Activated CD8-positive, alpha-beta memory T cell treated with anti-CD3 and anti-CD28 coated beads, Interleukin-2, amount 50 U/mL, for 1 hour (primary cell): Measurements from ENCODE around the gene NEURL1B.

Experiments used
- DNase-seq: peaks from one replicate; pipeline ENCODE4 v3.0.0-alpha.2; 2020; ENCODE audit errors: extremely low read depth

The NEURL1B gene

DNA sequence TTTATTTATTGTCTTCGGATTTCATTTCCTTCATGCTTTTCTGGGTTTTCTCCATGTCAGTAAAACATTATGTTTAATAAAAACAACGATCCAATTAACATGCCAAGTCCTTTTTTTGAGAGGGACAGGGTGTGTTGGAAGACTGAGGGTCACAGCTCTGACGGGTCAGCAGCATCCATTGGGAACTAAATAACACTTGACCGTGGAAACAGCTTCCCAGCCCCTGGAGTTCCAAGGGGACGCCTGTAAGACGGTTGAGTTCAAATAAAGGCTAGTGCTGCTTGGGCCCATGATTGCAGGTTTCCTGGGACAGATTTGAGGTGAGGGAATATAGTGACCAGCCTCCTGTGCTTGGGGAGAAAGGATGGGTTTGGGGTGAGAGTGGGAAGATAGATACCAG lies 30.4 kb upstream of the NEURL1B start:
- DNase-seq = no peak

DNA sequence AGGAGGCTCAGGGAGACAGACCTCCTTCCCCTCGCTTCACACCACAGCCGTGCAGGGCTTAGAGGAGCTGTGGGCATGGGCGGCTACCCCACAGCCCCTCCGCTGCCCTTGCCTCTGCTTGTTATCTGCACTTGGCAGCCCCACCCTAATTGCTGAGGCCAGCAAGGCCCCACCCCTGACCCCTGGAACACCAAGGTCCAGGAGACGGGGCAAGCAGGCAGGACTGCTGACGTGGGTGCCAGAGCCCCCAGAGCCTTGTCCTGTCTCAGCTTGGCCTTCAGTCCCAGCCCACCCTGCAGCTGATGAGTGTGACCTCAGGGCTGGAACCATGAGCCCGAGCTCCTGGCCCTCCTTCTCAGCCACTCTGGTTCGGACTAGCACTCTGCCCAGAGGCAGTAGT lies 29.1 kb upstream of the NEURL1B start:
- DNase-seq = no peak

DNA sequence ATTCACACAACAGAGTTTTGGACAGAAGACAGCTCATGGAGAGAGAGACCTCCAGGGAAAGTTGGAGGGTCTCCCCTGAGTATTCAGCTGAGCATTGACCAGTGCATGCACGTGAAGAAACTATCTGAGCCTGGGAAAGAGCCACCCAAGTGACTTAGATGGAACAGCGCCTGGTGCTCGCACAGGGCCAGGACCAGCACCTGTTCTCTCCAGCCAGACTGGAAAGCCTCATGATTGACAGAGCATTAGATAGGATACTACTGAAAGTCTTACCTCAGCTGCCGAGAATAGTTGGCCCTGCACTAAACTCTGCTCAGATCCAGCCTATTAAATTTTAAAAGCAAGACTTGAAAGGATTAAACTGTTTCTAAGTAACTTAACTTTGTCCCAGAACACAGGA lies 28.3 kb upstream of the NEURL1B start:
- DNase-seq = no peak

DNA sequence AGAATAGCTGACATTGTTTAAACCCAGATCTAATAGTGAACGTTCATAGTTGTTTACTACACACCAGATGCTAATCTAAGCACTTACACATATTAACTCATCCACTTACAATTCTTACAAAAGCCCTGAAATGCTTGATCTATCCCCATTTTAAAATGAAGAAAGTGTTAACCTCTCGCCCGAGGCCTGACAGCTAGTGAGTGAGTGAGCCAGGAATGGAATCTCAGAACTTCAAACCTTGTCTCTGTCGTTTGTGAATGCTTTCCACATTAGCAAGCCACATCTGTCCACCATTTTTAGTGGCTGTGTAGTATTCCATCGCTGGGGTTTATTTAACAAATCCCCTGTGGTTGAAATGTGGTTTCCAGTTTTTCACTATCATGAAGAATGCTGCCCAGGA lies 24.9 kb upstream of the NEURL1B start:
- DNase-seq = no peak

DNA sequence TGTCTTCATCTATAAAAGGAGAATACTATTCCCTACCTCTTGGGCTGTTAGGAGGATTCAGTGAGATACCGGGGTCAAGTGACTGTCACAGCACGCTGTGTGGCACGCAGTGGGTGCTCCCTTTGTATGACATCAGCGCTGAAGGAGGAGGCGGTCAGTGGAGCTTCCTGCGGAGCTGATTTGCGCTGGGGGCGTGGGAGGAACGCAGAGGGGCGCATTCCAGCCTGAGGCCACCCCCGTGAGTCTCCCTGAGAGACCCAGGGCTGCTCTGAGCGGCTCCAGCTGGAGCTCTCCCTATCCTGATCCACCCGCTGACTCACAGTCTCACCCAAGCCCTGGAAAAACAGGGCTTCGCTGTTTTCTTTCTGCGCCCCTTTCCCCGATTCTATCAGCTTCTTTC lies 24.3 kb upstream of the NEURL1B start:
- no peak for DNase-seq

DNA sequence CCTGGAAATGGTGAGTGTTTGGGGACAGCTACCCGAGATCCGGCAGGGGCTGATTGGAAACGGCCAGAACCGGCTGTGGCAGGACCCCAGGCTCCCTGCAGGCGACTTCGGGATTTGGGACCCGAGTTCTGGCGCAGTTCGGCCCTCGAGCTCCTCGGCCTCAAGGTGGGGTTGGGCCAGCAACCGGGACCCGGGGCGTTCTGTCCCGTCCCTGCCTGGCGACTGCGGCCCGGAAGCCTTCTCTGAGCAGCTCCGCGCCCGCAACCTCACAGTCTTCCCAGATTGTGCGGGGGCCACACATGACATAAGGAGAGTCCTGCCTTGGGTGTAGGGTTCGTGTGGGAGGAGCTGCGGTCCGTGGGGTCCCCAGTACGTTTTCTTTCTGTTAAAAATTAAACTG lies 23.2 kb upstream of the NEURL1B start:
- no peak for DNase-seq

DNA sequence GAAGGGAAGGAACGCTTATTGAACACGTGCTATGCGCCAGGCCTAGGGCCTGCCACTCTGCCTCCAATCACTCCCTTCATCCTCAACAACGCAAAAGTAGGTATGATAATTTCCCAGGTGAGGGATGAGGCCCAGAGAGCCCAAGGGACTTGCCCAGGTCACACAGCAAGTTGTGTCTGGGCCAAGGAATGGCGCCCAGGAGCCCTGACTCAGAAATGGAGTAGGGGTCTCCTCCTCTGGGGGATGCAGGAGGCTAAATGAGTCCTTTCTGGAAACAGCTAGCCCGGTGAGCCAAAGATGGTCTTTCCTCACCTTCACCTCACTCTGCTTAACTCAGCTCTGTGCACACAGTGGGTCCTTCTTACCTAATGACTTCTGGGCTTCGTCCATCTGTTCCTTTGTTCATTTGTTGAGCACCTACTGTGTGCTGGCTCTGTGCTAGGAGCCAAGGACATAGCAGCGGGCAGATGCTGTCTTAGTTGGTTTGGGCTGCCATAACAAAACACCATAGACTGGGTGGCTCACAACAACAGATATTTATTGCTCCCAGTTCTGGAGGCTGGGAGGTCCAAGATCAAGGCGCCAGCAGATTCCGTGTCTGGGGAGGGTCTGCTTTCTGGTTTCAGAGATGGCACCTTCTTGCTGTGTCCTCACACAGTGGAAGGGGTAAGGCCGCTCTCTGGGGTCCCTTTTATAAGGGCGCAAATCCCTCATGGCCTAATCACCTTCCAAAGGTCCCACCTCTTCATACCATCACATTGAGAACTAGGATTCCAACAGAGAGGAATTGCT lies 22.3 kb upstream of the NEURL1B start:
- no peak for DNase-seq

DNA sequence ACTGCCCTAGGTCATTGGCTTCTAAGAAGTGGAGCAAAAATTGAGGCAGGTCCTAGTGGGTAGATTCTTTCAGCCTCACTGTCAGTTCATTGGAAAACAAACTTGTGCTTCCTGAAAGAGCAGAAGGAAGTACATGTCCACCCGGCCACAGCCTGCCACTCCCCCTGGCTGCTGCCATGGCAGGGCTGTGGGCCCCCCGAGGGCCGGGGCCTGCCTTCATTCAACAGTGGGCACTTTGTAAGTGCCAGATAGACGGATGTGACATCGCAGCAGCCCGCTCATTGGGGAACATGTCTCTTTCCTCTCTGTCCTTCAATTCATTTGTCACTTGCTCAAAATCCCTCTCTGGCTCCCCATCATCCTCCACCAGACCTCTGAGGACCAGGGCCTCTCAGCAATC lies 20.6 kb upstream of the NEURL1B start:
- no peak for DNase-seq

GRCh38 chr5:172622091-172623046 lies 18.7 kb upstream of the NEURL1B start:
- DNase-seq = no peak

DNA sequence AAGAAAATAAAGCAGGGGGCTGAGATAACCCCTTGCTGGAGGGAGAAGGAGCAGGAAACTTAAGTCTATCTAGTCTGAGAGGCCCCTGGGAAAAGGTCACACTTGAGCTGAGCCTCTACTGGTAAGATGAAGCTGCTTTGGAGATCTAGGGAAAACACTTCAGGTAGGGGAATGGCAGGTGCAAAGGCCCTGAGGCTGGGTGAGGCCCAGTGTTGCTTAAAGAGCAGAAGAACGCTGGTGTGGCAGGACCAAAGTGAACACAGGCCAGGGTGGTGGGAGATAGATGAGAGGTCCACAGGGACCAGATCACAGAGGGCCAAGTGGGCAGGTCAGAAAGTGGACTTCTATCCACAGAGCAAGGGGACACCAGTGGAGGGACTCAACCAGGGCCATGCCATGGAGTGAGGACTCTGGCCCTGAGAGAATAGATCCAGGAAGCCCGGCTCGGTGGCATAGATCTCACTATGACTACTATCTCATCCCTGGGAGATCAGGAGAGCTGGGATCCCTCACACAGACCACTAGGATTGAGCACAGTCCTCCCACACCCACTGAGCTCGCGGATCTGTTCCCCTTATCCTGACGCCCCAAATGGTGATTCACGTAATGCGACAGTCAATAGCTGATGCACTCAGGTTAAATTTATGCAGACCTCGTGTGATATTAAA lies 17.6 kb upstream of the NEURL1B start:
- DNase-seq = no peak

- no peak for DNase-seq
Observed at GRCh38 chr5:172624083-172624995, 16.7 kb upstream of the NEURL1B start.

- DNase-seq = no peak
Observed at GRCh38 chr5:172624996-172625964, 15.8 kb upstream of the NEURL1B start.

GRCh38 chr5:172626031-172626581 lies 15.0 kb upstream of the NEURL1B start:
- DNase-seq = no peak

DNA sequence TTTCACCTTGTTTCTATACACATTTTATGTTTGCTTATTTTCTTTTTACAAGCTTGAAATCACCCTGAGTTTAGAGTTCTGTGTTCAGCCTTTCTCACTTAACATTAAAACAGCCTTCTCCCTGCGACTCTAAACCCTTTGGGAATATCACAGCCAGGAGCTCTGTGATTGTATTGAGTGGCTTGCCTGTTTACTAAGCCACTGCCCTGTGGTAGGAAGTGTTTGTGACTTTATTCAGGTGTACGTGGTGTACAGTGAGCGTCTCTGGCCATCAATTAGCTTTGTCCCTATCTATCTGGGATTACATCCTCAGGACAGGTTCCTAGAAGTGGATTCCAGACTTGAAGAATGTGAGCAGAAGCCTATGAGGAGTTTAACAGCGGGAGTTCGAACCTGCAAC lies 11.0 kb upstream of the NEURL1B start:
- DNase-seq = no peak

DNA sequence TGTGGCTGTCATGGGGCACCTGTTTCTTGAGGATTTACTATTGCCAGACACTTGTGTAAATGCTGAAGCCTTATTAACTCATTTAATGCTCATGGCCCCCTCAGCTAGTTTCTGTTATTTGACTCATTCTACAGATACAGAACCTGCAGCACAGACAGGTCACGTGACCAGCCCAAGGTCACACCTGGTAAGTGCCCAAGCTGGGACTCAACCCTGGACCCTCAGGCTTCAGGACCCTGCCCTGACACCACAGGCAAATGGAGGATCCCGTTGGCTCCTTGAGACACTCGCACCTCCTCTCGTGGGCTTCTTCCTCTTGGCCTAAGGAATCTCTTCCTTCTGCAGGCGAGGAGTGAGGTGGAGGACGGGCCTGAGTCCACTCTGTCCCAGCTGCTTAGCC lies 10.6 kb upstream of the NEURL1B start:
- no peak for DNase-seq

- no peak for DNase-seq
Observed at GRCh38 chr5:172630986-172631385, 10.1 kb upstream of the NEURL1B start.

DNA sequence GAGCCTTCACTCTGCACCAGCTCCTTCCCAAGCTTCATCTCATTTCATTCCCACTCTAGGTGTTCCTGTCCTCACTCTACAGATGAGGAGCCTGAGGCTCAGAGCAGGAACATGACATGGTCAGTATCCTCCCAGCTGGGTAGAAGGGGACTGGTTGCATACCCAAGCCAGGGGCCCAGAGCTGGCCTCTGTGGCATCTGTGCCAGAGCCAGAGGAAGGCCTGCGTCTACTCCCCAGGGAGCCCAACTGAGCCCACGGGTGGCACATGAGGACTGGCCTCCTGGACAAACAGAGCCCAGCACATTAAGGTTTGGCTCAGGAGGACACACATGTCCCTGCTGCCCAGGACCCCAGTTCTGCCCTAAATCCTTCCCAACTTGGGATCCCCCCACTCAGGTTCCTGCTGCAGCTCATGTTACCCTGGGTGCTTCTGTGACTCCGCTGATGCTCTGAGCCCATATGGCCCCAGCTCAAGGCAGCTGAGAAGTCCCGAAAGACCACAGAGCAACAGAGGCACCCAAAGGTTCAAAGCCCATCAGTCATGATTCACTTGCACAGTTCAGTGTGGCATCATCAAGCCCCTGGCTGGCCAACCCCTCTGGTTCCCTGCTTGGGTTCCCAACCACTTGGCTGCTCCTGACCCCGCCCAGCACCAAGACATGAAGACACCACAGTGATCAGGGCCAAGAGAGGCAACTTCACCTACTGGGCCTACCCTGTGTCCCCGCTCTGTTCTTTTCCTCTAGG lies 8.5 kb upstream of the NEURL1B start:
- no peak for DNase-seq

- DNase-seq = no peak
Observed at GRCh38 chr5:172633403-172633970, 7.6 kb upstream of the NEURL1B start.
